PFSK-1 (cell line): ENCODE measurements around the gene RNF6.

Experiments used
- FOXP2 ChIP-seq: optimal IDR thresholded peaks from 2 replicates; pipeline ENCODE3; 2011; ENCODE audit warnings: borderline replicate concordance, control low read depth, inconsistent platforms; ENCODE audit not compliant: insufficient read depth; ENCODE audit errors: extremely low read length, extremely low read depth
- POLR2AphosphoS5 ChIP-seq: IDR thresholded peaks from 2 replicates; pipeline ENCODE4 v1.6.1; 2012; ENCODE audit warnings: low read depth, mild to moderate bottlenecking, control low read depth, low read length, moderate library complexity
- SIN3A ChIP-seq: IDR thresholded peaks from 2 replicates; pipeline ENCODE4 v1.6.1; 2012; ENCODE audit warnings: mild to moderate bottlenecking, low read length, moderate library complexity, borderline replicate concordance; ENCODE audit not compliant: insufficient read depth
- TAF1 ChIP-seq: IDR thresholded peaks from 2 replicates; pipeline ENCODE4 v1.6.1; 2012; ENCODE audit warnings: low read length, control low read depth, borderline replicate concordance; ENCODE audit not compliant: insufficient read depth
- TF ChIP-seq, protein P1 (sequence below), 2 experiments: IDR thresholded peaks; 2 replicates each; pipeline versions ENCODE4 v1.6.1 to v1.8.0; 2011 to 2012; ENCODE audit warnings: low read depth in 2 of 2, low read length in 2 of 2, control low read depth in 1 of 2, inconsistent platforms in 1 of 2, mild to moderate bottlenecking in 1 of 2, moderate library complexity in 1 of 2; ENCODE audit not compliant: insufficient read depth in 1 of 2

The RNF6 gene

DNA sequence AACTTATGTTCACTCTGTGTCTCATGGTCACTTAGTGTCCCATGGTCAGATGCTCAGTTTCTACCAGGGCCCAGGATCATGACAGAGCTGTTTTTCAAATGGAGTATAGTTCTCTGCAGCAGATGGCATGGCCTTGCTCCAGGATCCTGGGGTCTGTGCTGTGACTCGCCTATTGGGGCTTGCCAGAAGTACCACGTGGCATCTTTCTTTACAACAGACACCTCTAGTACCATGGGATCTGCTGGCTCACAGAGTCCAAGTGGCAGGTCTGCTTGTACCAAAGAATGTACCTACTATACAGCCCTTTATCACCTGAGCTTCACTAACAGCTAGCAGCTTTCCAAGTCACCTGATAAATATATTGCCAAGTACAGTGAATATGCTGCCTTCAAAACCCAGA is 6.0 kb upstream of the RNF6 start:
- TF ChIP-seq, protein P1, sequence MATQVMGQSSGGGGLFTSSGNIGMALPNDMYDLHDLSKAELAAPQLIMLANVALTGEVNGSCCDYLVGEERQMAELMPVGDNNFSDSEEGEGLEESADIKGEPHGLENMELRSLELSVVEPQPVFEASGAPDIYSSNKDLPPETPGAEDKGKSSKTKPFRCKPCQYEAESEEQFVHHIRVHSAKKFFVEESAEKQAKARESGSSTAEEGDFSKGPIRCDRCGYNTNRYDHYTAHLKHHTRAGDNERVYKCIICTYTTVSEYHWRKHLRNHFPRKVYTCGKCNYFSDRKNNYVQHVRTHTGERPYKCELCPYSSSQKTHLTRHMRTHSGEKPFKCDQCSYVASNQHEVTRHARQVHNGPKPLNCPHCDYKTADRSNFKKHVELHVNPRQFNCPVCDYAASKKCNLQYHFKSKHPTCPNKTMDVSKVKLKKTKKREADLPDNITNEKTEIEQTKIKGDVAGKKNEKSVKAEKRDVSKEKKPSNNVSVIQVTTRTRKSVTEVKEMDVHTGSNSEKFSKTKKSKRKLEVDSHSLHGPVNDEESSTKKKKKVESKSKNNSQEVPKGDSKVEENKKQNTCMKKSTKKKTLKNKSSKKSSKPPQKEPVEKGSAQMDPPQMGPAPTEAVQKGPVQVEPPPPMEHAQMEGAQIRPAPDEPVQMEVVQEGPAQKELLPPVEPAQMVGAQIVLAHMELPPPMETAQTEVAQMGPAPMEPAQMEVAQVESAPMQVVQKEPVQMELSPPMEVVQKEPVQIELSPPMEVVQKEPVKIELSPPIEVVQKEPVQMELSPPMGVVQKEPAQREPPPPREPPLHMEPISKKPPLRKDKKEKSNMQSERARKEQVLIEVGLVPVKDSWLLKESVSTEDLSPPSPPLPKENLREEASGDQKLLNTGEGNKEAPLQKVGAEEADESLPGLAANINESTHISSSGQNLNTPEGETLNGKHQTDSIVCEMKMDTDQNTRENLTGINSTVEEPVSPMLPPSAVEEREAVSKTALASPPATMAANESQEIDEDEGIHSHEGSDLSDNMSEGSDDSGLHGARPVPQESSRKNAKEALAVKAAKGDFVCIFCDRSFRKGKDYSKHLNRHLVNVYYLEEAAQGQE (IDR thresholded peaks at IDR 0.05; ENCODE audit: insufficient read depth in 1 of 2, low read depth in 2 of 2, low read length in 2 of 2), result no peak
- TF ChIP-seq SIN3A (no peak), FOXP2 (no peak), POLR2AphosphoS5 (no peak)

DNA sequence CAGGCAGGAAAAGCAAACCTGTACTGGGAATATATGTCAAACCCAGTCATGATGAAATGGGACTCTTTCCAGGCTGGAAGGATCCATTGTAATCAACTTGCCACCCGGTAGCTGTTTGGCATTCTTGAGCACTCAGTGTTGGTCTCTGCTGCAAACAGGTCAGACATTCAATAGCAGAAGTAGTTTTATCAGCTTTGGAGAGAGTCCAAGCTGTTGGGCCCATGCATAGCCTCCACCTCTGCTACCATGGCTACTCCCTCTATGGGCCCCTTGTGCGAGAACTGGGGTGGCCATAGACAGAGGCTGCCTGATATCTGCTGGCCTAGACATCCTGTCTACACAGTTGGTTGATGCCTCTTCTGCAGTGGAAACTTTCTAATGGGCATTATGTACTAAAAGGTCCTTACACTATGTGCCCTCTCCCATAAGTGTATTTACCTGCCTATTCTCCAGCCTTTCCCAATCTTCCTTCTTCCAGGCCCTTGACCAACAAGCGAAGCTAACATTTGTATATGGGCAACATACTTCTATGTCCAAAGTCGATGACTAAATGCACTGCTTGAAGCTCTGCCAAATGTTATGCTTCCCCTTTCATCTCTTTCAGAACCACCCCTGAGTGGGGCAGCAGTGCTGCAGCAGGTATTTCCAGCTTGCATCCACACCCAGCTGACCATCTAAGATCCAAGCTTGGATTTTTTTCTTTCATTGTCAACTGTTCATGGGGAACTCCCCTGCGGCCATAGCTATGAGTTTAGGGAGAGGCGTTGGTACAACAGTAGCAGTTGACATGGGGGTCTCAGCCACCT is 5.3 kb upstream of the RNF6 start:
- TF ChIP-seq SIN3A (no peak), FOXP2 (no peak), TAF1 (no peak), POLR2AphosphoS5 (no peak)
- TF ChIP-seq, protein P1 (IDR thresholded peaks at IDR 0.05; ENCODE audit: insufficient read depth in 1 of 2, low read depth in 2 of 2, low read length in 2 of 2), result no peak

DNA sequence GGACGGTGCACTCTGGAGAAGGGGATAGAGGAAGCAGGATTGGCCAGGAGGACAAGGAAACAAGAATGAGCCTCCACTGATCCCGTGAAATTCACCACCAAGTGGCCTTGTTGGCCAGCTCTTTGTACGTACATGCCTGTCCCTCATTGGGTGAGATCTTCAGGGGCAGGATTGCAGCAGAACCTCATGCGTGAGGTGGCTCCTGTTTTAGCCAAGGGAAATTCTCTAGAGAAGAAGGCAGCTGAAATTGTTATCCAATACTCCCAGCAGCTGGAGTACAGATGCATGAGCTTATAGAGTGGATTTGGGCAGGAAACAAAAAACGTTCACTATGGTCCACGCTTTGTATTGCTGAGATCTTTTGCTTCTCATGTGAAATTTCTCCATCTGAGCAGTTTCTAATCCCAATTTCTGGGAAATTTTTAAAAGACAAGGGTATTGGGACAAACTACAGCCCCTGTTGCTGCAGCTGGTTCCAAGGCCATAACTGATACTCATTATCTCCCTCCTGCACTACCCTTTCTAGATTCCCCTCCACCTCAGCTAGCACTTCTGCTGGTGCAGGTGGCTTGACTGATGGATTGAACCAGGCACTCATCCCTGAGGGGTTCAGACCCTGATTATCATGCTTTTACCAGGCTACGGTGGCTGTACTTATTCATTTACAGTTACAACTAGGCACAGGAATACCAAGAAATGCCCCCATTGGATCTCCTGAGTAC is 3.9 kb upstream of the RNF6 start:
- TF ChIP-seq, protein P1 (IDR thresholded peaks at IDR 0.05; ENCODE audit: insufficient read depth in 1 of 2, low read depth in 2 of 2, low read length in 2 of 2), result no peak
- TF ChIP-seq TAF1 (no peak), SIN3A (no peak), FOXP2 (no peak), POLR2AphosphoS5 (no peak)

DNA sequence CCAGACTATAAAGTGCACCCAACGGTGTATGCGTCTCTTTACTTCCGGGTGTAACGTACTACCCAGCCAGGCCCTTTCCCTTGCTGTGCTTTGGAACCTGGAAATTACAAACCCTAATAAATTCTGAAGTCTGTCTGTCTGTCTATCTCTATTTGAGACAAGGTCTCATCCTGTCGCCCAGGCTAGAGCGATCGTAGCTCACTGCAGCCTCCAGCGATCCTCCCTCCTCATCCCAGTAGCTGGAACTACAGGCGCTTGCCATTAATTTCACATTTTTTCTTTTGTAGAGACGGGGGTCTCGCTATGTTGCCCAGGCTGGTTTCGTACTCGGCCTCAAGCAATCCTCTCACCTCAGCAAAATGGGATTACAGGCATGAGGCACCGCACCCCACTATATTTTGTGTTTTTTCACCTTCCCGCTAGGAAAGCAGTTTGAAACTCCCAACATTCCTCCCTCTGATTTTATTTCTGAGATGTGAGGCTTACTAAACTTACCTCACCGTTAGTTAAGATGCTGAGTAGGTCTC is 469 bp upstream of the RNF6 start:
- TF ChIP-seq FOXP2 (no peak), TAF1 (no peak), POLR2AphosphoS5 (no peak), SIN3A (no peak)
- TF ChIP-seq, protein P1 (IDR thresholded peaks at IDR 0.05; ENCODE audit: insufficient read depth in 1 of 2, low read depth in 2 of 2, low read length in 2 of 2), result no peak
